Measurements from ENCODE around the gene TBC1D1.

The TBC1D1 gene

DNA sequence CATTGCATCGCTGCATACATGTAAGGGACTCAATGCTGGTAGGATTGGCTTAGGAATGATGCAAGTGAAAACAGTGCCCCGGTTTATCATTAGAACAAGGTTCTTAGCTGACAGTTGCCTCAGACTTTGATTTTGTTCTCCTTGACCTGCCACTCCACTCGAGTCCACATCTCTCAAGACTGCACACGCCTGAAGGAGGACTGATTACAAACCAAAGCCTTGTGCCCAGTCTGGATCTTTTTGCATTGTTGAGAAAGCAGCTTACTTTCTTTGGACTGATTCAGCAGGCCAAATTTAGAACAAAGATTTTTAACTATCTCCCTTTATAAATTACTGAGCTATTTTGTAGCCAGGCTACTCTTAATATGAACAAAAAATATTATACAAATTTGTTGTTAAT is 194.9 kb downstream of the TBC1D1 start:
- TF ChIP-seq TAF1 (IDR thresholded peaks at IDR 0.05; ENCODE audit: borderline replicate concordance, insufficient read depth, low read length) (no peak), POLR2AphosphoS5 (IDR thresholded peaks at IDR 0.05; ENCODE audit: low read depth, low read length) (no peak), FOXP2 (optimal IDR thresholded peaks at IDR 0.05; ENCODE audit: borderline replicate concordance, extremely low read depth, extremely low read length, insufficient read depth) (no peak), SIN3A (IDR thresholded peaks at IDR 0.05; ENCODE audit: borderline replicate concordance, insufficient read depth, low read length) (no peak)
- TF ChIP-seq, protein P1, sequence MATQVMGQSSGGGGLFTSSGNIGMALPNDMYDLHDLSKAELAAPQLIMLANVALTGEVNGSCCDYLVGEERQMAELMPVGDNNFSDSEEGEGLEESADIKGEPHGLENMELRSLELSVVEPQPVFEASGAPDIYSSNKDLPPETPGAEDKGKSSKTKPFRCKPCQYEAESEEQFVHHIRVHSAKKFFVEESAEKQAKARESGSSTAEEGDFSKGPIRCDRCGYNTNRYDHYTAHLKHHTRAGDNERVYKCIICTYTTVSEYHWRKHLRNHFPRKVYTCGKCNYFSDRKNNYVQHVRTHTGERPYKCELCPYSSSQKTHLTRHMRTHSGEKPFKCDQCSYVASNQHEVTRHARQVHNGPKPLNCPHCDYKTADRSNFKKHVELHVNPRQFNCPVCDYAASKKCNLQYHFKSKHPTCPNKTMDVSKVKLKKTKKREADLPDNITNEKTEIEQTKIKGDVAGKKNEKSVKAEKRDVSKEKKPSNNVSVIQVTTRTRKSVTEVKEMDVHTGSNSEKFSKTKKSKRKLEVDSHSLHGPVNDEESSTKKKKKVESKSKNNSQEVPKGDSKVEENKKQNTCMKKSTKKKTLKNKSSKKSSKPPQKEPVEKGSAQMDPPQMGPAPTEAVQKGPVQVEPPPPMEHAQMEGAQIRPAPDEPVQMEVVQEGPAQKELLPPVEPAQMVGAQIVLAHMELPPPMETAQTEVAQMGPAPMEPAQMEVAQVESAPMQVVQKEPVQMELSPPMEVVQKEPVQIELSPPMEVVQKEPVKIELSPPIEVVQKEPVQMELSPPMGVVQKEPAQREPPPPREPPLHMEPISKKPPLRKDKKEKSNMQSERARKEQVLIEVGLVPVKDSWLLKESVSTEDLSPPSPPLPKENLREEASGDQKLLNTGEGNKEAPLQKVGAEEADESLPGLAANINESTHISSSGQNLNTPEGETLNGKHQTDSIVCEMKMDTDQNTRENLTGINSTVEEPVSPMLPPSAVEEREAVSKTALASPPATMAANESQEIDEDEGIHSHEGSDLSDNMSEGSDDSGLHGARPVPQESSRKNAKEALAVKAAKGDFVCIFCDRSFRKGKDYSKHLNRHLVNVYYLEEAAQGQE (IDR thresholded peaks at IDR 0.05; ENCODE audit: insufficient read depth in 1 of 2, low read depth in 2 of 2, low read length in 2 of 2) = no peak

DNA sequence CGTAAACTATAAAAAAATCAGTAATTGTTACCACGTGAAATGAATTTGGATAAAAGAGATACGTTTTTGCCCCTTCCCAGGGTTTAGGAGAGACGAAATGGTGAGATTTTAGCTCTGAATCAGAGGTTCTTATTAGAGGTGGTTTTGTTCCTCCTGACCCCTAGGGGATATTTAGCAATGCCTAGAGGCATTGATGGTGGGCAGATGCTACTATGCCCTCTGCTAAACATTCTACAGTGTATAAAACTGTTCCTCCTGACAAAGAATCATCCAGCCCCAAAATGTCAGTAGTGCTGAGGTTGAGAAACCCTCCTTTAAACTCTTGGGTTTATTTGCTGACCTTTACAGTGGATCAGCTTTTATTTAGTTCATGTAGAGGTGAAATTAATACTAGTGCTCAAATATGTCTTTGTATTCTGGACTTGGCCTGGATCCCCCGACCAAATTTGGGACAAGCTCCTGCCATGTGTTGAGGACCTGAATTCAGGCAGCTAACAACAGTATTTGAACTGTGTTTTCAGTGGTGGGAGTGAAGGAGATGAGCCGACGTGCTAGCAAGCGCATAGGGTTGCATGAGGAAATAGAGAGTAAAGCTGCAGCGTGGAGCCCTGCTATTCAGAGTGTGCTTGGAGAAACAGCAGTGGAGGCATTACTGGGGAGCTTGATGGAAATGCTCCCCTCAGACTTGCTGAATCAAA is 195.4 kb downstream of the TBC1D1 start:
- TF ChIP-seq FOXP2 (optimal IDR thresholded peaks at IDR 0.05; ENCODE audit: borderline replicate concordance, extremely low read depth, extremely low read length, insufficient read depth) = no peak
- TF ChIP-seq POLR2AphosphoS5 (IDR thresholded peaks at IDR 0.05; ENCODE audit: low read depth, low read length) = no peak
- TF ChIP-seq SIN3A (IDR thresholded peaks at IDR 0.05; ENCODE audit: borderline replicate concordance, insufficient read depth, low read length) = no peak
- no peak for TF ChIP-seq TAF1 (IDR thresholded peaks at IDR 0.05; ENCODE audit: borderline replicate concordance, insufficient read depth, low read length)
- TF ChIP-seq, protein P1 (IDR thresholded peaks at IDR 0.05; ENCODE audit: insufficient read depth in 1 of 2, low read depth in 2 of 2, low read length in 2 of 2) = no peak

DNA sequence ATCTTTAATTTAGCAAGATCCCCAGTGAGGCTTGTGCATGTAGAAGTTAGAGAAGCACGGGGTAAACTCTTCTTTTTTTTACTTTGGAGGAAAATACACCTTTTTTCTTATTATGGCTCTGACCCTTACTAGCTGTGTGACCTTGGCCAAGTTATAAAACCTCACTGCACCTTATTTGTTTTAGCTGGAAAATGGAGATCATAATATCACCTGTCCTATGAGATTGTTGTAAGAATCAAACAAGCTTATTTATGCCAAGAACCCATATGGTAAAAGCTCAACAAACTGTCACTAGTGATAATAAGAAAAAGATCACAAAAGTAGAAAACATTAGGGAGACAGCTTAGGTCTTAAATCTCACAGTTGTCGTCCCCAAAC is 196.0 kb downstream of the TBC1D1 start:
- TF ChIP-seq FOXP2 (optimal IDR thresholded peaks at IDR 0.05; ENCODE audit: borderline replicate concordance, extremely low read depth, extremely low read length, insufficient read depth) (no peak), POLR2AphosphoS5 (IDR thresholded peaks at IDR 0.05; ENCODE audit: low read depth, low read length) (no peak), SIN3A (IDR thresholded peaks at IDR 0.05; ENCODE audit: borderline replicate concordance, insufficient read depth, low read length) (no peak), TAF1 (IDR thresholded peaks at IDR 0.05; ENCODE audit: borderline replicate concordance, insufficient read depth, low read length) (no peak)
- TF ChIP-seq, protein P1 (IDR thresholded peaks at IDR 0.05; ENCODE audit: insufficient read depth in 1 of 2, low read depth in 2 of 2, low read length in 2 of 2) = no peak

DNA sequence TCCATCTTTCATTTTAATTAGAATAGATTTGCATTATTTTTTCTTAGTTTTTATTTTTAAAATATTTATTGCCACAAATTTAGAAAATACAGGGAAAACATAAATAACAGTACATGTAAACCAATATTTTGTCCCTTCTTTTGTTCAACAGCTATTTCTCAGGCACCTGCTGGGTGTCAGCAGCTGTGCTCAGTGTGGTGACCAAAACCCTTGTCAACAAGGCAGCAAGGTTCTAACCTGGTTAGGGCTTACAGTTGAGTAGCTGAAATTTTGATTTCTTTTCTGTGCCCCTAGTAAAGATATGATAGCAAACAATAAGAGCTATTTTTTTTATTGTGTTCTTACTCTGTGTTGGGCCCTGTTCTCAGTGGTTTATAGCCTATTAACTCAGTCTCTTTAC is 197.4 kb downstream of the TBC1D1 start:
- no peak for TF ChIP-seq TAF1 (IDR thresholded peaks at IDR 0.05; ENCODE audit: borderline replicate concordance, insufficient read depth, low read length)

DNA sequence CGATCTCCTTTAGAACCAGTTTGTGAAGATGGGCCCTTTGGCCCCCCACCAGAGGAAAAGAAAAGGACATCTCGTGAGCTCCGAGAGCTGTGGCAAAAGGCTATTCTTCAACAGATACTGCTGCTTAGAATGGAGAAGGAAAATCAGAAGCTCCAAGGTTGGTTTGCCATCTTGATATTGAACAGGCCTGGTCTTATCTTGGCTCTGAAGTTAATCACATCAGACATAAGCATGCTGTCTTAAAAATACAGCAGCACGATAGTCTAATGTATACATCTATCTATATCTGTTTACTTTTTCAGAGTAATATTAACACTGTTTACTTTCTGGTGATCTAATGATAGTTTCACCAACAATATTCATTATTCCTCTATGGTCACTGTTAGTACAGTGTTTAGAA is 199.1 kb downstream of the TBC1D1 start:
- TF ChIP-seq, protein P1 (IDR thresholded peaks at IDR 0.05; ENCODE audit: insufficient read depth in 1 of 2, low read depth in 2 of 2, low read length in 2 of 2) = no peak
- TF ChIP-seq POLR2AphosphoS5 (IDR thresholded peaks at IDR 0.05; ENCODE audit: low read depth, low read length) = no peak
- no peak for TF ChIP-seq FOXP2 (optimal IDR thresholded peaks at IDR 0.05; ENCODE audit: borderline replicate concordance, extremely low read depth, extremely low read length, insufficient read depth)
- no peak for TF ChIP-seq TAF1 (IDR thresholded peaks at IDR 0.05; ENCODE audit: borderline replicate concordance, insufficient read depth, low read length)
- no peak for TF ChIP-seq SIN3A (IDR thresholded peaks at IDR 0.05; ENCODE audit: borderline replicate concordance, insufficient read depth, low read length)
